RPMI7951 (cell line): ENCODE data around the gene FREY1. TPM values are rescaled to one million over a fixed set of nuclear protein-coding genes. Genes with fewer than 3 reads are reported as not detected.
A peak's percentile ranks its signal among the peaks of the same experiment; 100 is the strongest.

ENCODE experiments used
- DNase-seq: peaks from one replicate; pipeline ENCODE4 v3.0.0-alpha.2; 2012; ENCODE audit warnings: low read depth
- total RNA-seq: library from RNA; depleted of rRNA; stranded (reverse); fragments of >200 nt; shearing (Covaris generic); gene quantifications from 2 replicates; pipeline ENCODE4 v1.2.3, GENCODE V29; 2014

Gene FREY1
- total RNA-seq, 1 experiment from 2014 or later, result not detected

DNA sequence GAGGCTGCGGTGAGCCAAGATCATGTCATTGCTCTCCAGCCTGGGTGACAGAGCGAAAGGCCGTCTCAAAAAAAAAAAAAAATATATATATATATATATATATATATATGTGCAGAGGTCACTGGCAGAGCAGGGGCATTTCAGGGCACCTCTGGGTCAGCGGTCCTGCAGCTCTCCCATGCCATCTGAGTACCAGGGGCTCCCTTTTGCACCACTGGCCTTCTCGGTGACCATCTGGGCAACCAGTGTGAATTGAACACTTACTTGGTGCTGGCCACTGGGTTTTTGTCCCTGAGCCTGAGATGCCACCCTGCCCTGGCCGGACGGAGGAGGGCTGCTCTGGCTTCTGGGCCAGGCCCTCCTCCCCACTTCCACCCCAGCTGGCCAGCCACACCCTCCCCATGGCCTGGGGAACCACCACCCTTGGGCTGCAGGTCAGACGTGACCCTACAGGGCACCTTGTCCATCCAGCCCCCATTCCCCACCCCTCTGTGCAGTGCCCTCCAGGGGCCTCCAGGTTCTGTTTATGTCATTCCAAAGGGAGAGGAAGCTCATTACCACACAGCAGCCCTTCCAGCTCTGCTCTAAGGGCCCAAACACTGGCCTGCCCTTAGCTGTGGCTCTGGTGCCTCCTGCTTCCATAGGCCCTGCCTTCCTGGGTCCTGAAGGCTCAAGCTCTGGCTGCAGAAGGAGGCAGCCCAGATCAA, 11.4 kb downstream of the FREY1 start:
- DNase-seq, result no peak

DNA sequence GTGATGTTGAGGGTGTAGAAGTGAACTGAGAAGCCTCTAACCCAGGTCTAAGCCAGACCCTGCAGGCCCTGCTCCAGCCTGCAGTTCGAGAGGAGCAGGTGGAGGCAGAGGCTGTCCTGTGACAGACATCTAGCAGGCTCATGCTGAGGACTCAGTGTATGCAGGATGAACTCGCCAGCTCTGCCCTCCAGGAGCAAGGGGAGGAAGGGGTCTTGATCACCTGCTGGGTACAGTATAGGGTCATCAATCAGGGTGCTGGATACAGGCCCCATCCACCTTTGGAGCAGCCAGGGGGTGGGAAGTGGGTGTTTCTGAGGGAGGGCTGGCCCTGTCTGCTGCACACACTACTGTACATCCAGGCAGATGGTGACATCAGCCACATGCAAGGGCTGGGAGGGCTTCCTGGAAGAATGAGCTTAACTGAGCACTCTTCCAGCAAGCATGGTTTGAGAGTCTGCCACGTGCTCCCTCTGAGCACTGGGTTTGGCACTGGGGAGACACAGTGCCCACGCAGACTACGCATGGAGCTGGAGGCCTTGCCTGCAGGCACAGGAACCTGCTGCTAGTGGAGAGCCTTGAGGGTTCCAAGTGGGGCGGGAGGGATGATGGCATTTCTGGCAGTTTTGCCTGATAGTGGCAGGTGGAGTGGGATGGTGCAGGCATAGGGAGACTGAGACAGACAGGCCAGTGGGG, 12.4 kb downstream of the FREY1 start:
- DNase-seq, result no peak

DNA sequence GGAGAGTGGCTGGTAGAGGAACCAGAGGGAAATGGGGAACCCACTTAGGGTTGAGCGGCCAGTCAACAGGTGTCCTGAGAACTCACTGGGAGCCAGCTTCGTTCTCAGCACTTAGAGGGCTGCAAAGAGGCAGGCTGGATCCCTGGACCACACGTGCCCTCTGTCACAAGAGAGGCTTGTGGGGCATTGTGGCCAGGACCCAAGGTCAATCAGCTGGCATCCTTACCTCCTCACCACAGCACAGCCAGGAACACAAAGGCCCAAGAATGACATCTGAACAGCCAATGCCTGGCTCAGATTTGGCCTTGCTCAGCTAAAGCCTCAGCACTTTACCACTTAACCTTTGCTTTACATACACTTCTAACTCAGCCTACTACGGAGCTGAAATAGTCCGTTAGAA, 14.2 kb downstream of the FREY1 start:
- no peak for DNase-seq

DNA sequence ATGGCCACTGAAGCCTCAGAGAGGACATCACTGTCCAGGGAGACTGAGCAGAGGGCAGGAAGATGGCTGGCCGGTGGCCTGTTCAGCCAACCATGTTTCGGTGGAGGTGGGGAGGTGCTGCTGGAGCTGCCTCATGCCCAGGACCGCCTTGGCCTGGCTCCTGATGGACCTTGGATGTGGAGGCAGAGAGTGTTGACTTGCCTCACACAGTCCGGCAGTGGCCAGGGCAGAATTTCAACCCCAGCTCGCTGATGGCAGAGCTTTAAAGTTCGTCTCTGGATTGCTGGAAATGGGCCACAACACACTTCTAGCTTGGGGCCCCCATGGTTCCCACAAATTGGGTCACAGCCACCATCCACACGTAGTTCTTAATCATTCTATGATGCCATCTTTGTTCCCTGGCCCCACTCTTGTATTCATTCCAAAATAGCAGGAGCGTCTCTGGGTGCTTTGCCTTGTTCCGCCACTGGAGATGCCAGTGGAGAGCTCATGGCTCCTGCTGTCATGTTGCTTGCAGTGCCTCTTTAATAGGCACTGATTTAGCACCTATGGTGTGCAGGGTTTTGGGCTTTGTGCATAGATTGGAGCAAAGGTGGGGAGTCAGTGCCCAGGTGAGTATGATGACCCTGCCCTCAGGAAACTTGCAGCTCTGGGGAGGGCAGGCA, 16.1 kb downstream of the FREY1 start:
- DNase-seq, result no peak

DNA sequence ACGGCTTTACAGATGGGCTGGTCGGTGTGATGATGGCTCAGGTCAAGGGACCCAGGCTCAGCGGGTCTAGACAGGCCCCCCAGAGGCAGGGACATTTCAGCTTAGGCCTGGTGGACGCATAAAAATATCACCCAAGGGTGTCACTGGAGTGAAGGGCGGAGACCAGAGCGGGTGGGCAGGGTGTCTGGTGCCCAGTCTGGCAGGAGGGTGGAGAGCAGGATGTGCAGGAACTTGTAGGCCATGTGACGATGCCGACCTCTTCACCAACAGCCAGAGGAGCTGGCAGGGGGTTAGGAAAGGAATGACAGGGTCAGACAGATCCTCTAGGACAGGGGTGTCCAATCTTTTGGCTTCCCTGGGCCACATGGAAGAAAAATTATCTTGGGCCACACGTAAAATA, 17.1 kb downstream of the FREY1 start:
- no peak for DNase-seq

DNA sequence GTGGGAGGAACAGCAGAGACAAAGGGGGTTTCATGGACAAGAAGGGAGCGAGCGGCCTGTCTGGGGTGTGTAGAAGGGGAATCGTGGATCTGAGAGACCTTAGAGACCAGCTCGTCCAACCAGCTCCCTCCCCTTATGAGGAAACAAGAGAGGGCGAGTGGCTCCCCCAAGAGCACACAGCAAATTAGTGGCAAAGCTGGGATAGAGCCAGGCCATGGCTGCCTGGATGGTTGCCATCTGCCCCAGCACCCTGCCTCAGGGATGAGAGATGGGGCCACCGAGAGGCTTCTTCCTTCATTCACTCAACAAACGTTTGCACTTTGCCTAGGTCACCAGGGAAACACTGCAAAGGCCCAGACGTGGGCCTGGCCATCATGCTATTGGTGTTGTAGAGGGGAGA, 17.5 kb downstream of the FREY1 start:
- DNase-seq, result no peak

DNA sequence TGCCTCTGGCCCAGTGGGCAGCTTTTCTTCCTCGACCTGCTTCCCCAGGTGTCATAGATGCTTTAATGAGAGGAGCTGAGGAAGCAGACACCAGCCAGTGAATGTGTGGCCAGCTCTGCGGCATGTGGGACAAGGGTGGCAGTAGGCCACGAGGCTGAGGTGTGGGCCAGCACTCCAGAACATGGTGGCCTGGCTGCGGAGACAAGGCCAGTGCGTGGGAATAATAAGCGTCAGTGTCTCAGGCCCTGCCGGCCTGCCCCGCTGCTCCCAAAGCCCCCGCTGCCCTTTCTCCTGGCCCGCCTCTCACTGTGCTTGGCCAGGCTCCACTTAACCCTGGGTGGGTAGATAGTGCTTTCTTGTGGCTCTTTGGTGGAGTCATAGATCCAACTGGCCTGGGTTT, 19.5 kb downstream of the FREY1 start:
- no peak for DNase-seq

DNA sequence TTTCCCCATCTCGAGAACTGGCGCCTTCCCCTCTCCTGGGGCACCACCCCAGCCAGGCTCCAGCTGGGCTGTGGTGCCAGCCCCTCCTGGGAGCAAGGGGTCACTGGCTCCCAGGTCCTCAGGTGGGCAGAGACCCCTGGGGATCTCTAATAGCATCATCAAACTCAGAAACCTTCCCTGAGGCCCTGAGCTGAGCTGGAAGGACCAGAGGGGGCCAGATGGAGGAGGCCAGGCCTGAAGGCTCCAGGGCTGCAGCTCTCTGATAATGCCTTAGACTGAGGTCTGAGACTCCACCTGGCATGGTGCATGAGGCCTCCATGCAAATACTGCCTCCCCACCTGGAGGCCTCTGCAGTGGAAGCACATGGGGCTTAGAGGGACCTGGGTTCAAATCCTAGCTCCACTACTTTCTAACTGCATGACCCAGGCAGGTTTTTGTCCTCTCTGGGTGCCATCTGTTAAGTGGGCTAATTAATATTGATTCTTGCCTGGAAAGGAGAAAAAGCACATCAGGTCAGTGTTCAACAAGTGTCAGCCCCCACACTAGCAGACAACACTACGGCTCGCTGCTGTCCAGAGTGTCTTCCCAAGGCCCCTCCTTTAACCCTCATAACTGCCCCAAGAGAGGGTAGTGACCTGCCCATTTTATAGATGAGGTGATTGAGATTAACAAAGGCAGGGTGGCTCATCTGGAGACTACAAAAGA, 20.1 kb downstream of the FREY1 start:
- no peak for DNase-seq

DNA sequence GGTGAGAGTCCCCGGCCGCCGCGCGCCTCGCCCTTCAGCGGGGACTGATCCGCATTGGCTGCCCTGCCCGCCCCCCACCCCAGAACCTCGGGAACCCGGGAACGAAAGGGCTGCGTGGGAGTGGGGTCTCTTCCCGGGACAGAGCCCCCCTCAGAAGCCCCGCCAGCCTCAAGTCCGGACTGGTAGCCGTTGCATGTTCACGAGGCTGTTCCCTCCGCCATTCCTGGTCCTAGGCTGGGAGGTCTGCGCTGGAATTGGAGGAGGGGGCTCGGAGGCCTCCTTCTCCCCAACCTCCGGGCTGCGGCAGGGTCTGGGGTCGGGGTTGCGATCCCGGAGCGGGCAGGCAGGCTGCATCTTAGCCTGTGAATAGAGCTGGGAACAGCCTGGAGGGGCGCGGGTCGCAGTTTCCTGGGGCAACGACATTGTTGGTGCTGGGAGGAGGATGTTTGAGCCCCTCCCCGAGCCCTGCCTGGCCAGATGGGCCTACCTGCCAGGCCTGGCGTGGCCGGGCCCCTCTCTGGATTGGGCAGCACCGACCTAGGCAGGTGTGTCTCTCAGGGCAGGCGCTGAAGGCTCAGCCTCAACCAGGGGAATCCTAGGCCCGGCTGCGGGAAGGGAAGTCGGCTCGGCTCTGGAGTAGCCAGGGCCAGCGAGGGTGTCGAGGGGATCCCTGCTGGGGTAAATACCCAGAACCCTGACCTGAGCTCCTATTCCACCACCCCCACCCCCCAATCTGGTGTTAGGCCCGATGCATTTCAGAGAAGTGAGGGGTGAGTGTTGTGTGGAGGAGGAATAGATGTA, 20.9 kb downstream of the FREY1 start:
- DNase-seq, result no peak

DNA sequence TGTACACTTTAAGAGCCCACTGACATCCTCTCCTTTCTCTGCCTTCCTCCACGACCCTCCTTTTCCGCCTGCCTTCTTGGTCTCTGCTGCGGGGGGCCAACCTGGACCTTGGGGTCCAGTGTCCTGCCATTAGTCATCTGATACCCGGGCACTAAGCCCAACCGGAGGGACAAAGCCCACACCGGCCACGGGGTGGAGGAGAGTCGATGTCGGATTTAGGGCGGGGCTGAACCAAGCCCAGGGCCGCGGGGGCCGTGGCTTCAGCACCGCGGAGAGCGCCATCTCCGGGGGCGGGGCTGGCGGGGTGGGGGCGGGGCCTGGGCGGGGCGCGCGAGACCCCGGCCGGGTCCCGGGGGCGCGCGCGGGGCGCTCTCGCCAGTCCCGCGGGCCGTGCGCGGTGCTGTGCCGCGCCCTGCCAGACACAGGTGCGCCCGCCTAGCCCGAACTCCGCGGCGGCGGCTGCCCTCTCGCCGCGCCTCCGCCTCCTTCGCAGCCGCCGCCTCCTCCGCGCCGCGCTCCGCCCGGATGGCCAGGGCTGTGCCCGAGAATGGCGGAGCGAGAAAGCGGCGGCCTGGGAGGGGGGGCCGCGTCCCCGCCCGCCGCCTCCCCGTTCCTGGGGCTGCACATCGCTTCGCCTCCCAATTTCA, 21.7 kb downstream of the FREY1 start, which contains the start of gene MAPK8IP1:
MAPK8IP1 (plus strand) TSS at position 378 of the 647 bp plus-strand sequence; CDS start at position 548, 170 bp downstream.
- DNase-seq, result peak; percentile 23

DNA sequence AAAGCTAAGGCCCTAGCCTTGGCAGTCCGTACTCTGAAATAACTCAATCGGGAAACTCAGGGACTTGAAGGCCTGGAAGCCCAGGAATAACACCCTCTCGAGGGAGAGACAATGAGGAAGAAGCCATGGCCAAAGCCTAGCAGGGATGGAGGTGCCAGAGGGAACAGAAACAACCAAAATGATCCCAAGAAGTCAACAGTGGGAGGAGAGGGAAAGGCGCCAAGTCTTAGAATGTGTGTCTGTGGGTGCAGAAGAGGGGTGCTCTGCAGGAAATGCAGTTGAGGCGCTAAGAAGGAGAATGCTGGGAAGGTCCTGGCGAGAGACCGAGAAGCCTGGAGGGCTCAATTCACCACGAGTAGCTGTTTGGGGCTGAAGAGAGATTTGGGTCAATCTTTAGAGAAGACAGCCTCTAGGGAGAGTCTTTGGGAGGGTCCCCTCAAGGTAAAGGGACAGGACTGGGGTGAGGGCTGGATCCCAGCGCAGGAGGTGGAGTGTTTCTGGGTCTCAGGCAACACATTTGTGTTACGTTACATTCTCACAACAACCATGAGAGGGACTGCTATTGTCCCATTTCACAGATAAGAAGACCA, 22.4 kb downstream of the FREY1 start:
- DNase-seq, result no peak

DNA sequence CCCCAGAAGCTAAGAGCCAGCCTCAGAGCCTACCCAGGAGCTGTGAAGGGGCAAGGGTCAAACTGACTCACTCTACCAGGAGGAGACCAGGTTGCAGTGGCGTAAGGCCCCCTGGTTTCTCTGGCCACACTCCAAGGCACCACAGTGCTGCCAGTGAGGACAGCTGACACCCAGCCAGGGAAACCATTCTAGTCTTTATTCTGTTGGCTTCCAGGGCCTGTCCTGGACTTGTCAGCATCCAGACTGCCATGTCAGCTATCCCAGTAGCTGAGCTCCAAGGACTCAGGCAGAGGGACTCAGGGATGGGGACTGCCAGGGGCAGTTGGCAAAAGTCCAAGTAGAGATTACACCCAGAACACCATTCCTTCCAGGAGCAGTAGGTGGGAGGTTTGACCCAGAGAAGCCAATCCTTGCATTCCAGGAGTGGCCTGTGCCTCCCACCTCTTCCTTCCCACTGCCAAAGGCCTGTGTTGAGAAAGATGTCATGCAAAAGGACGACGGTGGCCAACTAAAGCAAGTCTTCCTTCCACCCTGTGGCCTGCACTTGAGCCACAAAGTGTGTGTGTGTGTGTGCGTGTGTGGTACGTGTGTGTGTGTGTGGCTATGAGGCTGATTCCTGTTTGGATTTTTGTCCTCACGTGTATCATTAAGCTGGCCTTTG, 25.2 kb downstream of the FREY1 start:
- DNase-seq, result peak; percentile 21

DNA sequence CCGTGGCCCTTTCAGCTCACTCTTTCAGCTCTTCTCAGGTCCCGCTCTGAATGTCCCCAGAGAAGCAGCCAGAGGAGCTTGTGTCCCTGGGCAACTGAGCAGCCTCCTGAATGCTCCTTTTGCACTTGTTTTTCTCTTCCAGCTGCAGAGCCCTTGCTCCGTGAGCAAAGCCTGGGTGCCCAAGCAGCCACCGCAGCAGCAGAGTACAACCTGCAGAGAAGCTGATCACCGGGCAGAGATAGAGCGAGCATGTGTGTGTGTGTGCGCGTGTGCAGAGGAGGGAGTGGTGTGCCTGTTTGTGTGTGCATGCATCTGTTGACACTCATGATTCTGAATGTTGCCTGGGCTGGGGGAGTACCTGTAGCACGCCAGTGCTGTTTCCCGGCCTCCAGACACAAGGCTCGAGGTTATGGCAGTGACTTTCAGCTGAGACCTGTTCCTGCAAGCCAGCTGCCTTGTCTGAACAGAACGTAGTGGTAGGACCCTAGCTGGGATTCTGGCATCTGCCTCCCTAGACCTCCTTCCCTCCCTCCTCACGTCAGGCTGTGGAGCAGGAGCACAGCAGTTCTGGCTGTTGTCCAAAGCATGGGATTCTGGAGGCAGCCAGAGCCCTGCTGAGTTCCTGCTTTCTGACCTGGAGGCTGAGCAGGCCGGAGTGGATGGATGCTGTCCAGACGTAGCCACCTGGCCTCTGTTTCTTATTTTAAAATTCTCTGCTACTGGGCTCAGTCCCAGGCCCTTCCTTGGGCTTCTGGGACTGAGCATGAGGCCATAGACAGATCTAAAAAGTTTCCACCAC, 26.1 kb downstream of the FREY1 start:
- no peak for DNase-seq

DNA sequence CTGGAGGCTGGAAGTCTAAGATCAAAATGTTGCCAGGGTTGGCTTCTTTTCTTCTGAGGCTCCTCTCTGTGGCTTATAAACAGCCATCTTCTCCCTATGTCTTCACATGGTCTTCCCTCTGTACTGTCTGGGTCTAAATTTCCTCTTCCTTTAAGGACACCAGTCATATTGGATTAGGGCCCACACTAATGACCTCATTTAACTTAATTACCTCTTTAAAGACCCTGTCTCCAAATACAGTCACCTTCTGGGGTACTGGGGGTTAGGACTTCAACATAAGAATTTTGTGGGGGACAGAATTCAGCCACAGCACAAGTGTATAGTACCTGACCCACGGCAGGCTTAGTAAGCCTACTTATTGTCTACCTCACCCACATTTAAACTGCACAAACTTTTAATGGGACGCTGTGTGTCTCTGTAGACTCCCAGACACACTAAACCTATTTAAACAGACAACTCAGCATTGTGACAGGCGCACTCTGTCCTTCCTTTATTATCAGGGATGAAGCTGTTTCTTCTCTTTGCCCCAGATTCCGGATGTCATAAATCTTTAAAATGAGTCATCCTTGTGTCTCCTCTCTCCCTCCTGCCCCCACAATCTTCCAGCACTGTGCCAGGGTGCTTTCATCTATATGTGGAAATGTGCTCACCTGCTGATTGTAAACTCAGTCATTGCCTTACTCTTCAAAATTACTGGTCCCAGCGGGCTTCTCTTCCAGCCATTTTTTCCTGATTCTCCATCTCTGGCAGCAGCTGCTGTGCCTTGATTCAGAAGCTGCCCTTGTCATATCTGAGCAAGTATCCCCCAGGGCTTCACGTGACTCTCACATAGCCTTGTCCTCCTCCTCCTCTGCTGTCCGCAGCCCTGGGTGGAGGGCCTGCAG, 27.0 kb downstream of the FREY1 start:
- peak; percentile 77 for DNase-seq

DNA sequence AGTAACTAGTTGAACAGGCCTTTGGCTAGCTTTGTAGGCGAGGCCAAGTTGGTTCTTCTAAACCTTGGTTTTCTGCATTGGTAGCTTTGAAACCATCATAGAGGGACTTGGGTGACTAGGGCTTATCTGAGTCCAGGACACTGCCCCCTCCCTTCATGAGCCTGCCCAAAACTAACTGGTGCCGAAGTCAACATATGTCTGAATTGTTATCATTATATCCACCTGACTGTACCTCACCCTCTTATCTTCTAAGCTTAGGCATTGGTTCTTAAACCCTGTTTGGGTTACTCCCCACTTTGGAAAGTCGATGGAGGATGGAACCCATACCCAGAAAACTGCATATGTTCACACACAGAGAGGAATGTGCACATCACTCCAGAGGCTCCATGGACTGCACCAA, 29.2 kb downstream of the FREY1 start:
- no peak for DNase-seq

DNA sequence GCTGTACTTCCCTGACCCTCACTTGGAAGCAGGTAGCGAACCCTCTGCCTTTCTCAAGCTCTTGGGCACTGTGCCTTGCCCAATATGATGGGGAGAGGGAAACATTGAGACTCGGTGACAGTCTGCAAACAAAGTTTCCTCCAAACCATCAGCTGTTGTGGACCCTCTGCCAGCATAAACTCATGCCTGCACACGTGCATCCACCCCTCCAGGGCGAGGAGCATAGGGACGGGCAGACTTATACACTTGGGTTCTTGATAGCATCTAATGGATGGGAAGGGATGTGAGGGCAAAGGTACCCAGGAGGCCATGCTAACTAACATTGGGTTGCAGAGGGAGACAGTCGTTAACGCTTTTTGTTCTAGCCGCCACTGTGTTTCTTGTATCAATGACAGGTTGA, 29.9 kb downstream of the FREY1 start:
- no peak for DNase-seq

DNA sequence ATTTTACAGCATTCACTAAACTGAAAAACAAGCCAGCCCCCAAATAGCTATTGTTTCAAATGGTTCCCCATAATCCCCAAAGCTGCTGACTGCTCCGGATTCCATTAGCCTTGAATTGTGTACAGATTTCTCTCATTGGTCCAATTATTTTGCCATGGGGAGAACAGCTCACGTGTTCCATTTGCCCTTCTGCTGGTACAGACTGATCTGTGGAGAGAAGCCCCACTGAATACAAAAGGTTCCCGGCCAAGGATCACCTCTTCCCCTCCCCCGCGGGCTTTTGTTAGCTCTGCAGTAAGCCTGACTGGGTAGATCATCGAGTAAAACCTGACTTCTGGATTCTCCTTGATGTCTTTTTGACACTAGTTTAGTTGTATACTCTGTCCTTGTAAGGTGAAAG, 30.7 kb downstream of the FREY1 start:
- DNase-seq, result no peak
